ENCODE measurements around the gene C7.

Gene C7

DNA sequence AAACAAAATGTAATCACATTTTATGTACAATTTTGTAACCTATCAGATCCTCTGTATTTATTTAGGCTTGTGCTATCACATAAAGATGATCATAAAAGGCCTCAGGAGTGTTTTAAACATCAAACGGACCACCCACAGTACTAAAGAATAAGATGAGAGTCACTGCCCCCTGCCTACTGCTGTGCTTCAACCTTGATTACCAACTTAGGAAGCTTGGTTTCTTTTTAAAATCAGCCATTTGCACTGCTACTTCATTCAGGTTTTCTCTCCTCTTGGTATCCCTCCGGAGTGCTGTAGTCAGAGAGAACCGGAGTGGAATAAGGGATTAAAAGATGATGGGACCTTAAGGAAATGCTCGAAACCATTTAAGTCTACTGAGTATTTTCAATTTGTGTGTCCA is 6.9 kb downstream of the C7 start:
- DNase-seq (ENCODE audit: low read depth in 2 of 2), result no peak

DNA sequence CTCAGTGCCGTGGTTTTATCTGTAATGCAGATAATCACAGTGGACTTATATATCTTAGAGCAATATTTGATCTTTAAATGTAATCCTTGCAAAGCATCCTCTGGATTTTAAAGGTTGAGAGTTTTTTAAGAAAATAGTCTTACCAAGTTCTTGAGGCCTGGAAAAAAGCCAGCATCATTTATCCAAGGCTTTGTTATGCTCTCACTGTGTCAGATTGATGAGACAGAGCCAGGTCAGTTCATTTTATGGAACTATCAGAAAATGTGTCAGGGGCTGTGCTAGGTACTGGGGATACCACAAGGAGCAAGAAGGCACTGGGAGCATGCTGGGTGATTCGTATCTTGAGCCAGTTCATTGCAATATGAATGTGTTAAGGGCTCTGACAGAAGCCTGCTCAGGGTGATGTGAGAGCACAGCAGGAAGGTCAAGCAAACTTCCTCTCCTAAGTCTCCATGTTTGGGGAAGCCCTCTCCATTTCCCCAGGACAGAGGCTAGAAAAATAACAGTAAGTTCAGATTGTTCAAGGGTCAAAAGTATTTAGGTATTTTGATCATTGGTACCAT is 19.7 kb downstream of the C7 start:
- DNase-seq (ENCODE audit: low read depth in 2 of 2), result no peak

DNA sequence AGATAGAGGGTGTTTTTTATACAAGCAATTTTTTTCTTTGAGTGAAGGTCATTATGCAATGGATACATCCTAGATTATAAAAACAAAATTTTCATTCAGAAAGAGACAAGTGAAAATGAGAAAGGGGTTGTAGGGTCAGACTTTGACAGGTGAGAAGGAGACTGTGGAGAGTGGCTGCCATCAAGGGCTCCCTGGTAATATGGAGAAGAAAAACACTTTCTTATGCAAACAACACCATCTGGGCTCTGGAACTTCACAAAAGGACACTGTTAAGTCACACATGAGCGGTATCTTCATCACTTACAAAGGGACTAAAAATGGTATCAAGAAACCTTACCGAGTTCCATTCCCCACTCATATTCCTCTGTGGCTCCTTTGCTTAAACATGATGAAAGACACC is 23.5 kb downstream of the C7 start:
- DNase-seq (ENCODE audit: low read depth in 2 of 2), result no peak

DNA sequence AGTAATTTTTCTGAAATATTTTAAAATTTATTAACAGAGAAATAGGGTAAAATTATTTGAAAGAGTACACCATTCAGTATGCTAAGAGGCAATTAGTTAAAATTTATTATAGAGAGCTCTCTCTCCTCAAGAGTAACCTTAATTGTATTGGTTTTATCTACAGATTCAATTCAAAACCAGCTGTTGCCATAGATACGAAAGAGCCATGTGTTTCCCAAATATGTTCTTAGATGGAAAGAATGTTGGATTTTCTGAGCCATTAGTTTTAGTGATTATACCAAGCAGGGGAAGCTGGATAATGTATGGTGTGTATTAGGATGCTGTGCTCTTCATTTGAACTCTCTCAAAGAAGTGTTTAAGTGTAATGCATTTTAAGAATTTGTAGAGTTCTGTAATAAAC is 27.8 kb downstream of the C7 start:
- no peak for DNase-seq (ENCODE audit: low read depth in 2 of 2)

DNA sequence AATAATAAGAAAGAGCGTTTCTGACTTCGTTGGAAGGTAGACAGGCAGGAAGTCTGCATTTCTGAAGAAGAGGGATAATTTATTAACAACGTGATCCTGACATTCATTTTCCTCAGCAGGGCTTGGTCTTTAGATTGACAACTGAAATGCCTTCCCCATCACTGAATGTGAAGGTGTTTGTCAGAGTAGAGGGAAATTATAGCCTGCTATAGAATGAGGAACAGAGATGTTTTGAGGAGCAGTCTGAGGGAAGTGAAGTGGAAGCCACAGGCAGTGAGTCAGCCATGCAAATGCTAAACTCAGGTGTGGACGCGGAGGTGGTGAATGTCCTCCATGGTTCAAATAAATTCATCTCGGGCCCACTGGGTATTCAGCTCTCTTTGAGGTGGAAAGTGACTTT is 30.5 kb downstream of the C7 start:
- DNase-seq (ENCODE audit: low read depth in 2 of 2), result no peak

DNA sequence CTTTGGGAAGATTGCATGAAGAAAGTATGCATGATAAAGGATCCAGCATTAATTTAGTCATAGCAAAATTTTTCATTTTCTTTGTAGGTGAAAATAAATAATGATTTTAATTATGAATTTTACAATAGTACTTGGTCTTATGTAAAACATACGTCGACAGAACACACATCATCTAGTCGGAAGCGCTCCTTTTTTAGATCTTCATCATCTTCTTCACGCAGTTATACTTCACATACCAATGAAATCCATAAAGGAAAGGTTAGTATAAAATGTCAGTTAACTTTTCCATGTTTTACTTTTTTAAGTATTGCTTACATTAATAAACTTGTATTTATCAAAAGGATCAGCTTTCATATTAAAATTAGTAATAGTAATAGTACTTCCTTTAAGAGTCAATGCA is 35.8 kb downstream of the C7 start:
- DNase-seq (ENCODE audit: low read depth in 2 of 2), result no peak

DNA sequence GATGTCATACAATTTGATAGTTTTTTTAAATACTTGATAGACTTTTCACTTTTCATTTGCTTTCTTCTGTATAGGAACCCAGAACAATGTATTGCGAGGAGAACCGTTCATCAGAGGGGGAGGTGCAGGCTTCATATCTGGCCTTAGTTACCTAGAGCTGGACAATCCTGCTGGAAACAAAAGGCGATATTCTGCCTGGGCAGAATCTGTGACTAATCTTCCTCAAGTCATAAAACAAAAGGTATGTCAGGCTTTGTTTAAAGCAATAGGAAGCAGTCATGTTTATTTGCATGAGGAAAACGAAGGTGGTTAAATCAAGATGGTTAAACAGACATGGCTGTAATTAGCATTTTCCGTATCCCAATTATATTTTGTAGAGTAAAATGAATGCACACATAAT is 46.0 kb downstream of the C7 start:
- DNase-seq (ENCODE audit: low read depth in 2 of 2), result no peak

DNA sequence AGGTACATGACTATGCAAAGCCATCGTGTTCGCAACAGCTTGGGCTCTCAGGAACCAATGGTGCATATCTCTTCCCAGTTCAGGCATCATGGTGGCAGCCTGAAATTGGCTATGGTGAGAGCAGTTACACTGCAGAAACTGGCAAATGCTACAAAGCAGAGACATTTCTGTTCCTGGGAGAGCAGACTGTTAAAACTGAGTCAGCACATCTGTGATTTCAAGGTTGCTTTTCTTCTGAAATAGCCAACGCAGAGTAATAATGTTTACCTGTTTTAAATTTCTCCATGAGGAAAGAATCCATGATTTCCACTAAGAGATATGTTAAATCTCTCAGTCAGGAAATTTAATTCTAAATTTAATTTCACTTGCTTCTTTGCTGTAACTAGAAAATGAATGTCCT is 47.8 kb downstream of the C7 start:
- DNase-seq (ENCODE audit: low read depth in 2 of 2), result no peak

DNA sequence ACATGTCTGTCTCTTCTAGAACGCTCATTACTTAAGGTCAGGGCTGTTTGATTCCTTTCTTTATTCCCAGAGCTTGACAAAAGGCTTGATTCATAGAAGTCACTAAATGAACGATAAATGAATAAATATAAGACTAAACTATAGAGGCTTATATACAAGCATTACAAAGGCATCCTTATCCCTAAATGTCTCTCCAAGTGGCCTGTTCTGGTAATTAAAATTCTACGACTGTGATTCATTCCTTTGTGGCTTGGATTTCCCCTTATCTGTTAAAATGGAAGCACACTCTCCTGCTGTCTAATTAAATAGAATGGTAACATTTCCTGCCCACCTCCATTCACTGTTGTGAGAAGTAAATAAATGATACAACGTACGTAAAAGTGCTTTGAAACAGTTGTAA is 49.5 kb downstream of the C7 start:
- DNase-seq (ENCODE audit: low read depth in 2 of 2), result no peak

DNA sequence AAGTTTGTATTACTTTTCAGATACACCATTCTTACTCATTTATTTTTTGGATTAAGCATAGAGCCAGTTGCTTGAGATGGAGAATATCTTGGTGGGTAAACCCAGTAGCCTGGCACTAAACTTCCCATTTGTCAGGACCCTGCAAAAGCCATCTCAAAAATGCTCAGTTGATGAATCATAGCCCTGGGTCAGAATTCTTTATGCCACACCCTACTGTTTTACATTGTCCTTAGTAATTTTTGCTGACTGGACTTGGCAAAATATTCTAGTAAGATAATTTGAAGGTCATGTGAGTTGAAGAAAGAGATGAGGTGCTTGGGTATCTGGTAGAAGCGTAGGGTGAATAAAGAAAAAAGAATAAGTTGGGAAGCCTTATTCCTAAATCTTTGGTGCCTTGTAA is 50.7 kb downstream of the C7 start:
- no peak for DNase-seq (ENCODE audit: low read depth in 2 of 2)

DNA sequence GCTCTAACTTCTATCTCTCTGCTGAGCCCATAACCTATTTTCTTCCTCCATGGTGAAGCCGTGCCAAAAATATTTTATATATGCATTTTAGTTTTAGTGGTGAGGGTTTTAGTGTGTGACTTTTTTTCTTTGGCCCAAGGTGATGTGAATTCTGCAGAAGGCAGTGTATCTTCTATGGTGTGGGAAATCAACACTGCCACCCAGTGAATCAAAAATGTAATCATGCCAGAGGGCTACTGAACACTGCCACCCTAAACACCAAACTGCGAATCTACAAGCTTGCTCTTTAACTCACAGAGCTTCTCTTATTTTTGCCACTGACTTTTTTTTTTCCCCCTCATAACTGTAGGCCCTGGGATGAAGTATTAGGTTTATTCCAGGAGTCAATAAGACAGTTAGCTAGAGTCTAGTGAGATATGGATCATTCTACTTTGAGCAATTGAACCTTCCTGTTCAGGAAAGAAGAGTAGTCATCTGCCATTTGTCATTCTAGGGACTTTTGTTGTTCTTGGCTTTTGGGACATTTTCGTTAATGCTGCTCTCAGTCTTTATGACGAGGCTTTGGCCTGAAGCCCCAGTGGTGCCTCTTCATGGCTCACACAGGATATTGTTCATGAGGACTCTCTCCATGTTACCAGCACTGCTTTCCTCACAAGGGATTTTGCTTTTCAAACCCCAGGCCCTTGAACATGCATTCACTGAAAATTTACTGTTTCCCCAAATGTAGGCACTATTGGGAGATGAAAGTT is 53.1 kb downstream of the C7 start:
- DNase-seq (ENCODE audit: low read depth in 2 of 2), result no peak

DNA sequence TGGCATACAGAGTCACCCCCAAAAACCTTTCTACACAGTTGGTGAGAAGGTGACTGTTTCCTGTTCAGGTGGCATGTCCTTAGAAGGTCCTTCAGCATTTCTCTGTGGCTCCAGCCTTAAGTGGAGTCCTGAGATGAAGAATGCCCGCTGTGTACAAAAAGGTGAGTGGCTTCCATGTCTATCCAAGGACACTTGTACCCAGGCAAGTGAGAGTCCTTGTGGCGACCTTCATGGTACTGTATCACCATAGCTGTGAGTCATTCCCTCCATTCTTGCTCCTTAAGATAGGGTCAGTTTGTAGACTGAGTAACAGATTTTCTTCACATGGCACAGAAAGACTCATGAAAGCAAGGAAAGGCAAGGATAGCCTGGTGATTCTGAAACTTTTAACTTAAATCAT is 63.1 kb downstream of the C7 start:
- DNase-seq (ENCODE audit: low read depth in 2 of 2), result no peak

DNA sequence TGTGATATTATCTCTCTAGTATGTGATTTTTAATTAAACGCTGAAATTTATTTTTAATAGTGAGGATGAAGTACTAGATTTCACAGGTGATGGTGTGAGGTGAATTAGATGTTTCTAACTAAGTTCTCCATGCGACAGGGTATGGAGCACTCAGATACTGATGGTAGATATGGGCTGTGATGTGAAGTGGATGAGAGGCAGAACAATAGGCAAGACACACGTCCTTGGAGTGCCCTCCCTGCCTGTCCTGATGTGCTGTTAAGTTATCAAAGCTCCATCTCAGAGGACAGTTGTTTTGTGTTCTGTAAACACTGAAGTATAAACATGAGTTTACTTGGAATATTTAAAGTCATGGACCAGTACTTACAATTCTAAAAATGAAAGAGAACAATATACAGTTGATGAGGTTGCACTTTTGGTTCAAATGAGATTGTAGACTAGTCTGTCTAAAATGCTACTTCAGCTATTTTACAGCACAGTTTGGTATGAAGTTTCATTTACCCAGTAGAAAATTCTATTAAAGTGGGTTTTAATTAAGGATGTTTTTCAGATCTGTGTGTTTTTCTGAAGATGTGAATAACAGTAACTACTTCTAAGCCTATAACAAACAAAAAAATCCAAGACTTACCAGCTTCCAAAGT is 64.2 kb downstream of the C7 start:
- no peak for DNase-seq (ENCODE audit: low read depth in 2 of 2)

DNA sequence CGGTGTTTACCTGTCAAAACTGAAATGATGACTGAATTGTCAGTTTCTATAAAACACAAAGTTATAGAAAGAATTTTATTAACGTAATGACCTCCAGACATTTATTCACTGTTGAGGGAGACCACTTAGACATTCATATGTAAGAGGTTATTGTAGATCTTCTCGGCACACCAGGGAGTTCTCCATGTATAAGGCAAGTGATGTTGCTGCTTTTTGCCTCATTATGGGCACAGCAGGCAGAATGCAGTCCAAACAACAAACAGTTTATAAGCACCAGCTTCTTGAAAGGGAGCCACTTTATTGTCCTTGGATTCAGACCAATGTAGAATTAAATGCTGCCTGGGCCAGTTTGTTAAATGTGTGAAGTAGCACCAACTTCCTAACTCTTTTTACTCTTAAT is 66.7 kb downstream of the C7 start:
- DNase-seq (ENCODE audit: low read depth in 2 of 2), result no peak

DNA sequence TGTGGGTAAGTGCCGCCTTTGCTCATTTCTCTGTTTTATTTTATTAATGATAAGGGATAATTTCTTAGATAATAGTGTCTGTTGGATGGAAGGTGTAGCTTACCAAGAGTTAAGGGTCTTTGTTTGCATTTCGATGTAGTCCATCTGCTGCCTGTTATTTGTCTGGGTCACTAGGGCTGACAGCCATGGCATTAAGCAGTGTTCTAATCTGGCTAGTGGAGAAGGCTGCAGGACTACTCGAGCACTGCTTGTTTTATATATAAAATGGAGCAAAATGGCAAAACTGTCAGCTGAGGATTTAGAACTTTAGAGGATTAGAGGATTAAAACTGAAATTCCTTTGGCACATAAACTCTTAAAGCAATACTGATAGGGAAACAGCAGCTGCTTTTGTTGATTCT is 67.5 kb downstream of the C7 start:
- DNase-seq (ENCODE audit: low read depth in 2 of 2), result no peak

DNA sequence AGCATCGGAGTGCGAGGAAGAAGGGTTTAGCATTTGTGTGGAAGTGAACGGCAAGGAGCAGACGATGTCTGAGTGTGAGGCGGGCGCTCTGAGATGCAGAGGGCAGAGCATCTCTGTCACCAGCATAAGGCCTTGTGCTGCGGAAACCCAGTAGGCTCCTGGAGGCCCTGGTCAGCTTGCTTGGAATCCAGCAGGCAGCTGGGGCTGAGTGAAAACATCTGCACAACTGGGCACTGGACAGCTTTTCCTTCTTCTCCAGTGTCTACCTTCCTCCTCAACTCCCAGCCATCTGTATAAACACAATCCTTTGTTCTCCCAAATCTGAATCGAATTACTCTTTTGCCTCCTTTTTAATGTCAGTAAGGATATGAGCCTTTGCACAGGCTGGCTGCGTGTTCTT is 72.1 kb downstream of the C7 start:
- DNase-seq (ENCODE audit: low read depth in 2 of 2), result no peak

DNA sequence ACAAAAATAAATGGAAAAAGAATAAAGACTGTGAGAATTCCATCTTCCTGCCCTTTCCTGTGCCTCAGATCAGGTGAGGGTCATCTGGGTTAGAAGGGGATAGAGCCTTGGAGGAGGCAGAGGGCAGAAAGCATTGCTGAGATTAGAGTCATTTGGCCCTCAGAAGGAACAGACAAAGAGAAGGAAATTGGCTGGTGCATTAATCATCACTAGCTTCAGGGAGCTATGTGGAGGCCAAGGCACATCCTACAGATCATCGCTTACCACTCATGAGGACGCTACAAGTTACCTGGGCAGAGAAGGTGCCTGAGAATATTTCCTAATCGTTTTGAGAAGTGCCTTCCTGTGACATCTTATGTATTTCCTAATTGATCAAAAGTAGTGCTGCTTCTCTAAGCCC is 74.5 kb downstream of the C7 start:
- no peak for DNase-seq (ENCODE audit: low read depth in 2 of 2)

DNA sequence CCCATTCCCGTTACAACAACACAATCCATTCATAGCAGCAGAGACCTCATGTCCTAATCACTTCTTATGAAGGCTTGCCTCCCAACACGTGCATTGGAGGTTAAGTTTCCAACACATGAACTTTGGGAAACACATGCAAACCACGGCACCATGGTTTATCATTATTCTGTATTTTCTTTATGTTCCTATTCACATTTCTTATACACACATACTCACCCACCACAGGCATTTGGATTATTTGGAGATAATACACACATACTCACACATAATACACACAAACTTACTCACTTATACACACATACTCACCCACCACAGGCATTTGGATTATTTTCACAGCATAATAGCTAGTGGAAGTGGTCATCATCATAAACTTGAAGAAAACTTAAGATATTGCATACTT is 75.6 kb downstream of the C7 start:
- no peak for DNase-seq (ENCODE audit: low read depth in 2 of 2)

DNA sequence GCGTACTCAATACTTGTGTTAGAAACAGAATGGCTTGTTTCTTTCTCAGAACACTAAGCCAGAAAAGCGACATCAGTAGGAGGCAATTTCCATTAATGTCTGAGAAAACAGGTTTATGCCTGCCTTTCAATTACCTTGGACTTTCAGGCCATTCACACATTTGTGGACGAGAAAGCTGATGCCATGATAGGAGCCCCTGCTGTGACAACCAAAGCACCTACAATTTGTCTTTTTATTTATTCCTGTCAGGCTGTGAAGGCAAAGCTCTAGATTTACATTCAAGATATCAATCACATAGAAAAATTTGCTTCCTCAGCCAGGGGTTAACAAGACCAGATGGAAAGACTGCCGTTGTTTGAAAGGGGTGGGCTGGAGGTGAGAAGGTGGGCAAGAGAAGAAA is 76.2 kb downstream of the C7 start:
- DNase-seq (ENCODE audit: low read depth in 2 of 2), result no peak

DNA sequence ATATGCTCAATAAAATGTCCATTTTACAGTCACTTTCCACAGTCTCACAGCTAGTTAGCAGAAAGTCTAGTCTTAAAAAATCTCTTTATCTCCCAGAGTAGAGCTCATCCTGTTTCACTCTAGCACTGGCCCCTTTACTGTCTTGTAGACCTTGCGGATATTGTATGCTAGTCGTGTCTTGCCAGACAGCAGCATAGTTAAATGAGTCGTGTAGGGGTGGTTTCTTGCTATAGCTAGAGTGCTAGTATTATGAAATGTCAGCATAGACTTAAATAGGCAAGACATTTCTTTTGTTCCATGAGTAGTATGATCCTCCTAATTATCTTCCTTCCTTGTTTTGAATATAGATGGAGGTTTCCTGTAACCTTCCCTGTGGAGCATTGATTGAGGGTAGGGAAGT is 77.4 kb downstream of the C7 start:
- no peak for DNase-seq (ENCODE audit: low read depth in 2 of 2)

DNA sequence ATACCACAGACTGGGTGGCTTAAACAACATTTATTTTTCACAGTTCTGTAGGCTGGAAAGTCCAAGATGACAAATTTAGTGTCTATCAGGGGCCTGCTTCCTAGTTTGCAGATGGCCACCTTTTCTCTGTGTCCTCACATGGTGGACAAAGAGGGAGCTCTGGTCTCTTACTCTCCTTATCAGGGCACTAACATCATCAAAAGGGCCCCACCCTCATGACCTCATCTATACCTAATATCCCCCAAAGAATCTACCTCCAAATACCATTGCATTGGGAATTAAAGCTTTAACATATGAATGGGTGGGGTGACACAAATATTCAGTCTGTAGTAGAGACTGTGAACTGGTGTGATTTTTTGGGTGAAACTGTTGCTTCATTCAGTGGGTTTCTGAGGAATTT is 78.1 kb downstream of the C7 start:
- DNase-seq (ENCODE audit: low read depth in 2 of 2), result no peak

DNA sequence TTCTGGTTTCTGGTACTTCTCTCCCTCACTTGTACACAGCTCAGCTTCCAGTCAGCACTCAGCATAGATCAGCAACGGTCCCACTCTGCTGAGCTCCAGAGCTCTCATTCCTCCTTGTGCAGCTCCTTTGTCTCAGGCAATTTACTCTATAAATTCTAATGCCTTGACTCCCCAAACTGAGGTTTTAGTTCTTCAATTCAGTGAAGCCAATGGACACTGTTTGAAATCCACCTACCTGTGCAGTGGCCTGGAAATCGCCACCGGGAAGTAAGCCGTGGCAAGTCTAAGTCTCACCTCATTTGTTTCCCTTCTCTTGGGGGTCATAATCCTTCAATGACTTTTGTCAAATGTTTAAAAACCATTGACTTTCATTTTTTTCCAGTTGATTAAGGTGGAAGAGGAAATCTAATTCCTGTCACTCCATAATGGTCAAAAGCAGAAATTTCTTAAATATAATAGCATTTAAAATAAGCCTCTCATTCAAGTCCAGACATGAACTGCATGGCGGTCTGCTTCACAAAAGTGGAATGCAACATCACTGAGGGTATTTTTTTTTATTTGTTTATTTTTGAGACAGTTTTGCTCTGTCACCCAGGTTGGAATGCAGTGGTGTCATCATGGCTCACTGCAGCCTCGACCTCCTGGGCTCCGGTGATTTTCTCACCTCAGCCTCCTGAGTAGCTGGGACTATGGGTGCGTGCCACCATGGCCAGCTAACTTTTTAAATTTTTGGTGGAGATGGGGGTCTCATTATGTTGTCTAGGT is 79.6 kb downstream of the C7 start:
- DNase-seq (ENCODE audit: low read depth in 2 of 2), result no peak

All from activated CD4-positive, alpha-beta T cell treated with anti-CD3 and anti-CD28 coated beads for 24 hours (primary cell).